ENCODE results near the gene TPCN2.
"Not testable (repeated sequence)": the region's sequence is repeated elsewhere in the genome, so short reads cannot be mapped to it uniquely, and the experiment has no call there.

Gene TPCN2

DNA sequence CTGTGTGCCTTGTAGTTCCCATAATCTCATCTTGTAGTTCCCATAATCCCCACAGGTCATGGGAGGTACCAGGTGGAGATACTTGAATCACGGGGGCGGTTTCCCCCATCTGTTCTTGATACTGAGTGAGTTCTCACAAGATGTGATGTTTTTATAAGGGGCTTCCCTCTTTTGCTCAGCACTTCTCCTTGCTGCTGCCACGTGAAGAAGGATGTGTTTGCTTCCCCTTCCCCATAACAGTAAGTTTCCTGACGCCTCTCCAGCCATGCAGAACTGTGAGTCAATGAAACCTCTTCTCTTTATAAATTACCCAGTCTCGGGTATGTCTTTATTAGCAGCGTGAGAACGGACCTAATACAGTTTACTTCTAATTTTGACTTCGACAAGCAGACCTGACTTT lies 93.0 kb downstream of the TPCN2 start:
- no peak for DNase-seq (ENCODE audit: insufficient read length, low spot score)
- FAIRE-seq, result no peak

DNA sequence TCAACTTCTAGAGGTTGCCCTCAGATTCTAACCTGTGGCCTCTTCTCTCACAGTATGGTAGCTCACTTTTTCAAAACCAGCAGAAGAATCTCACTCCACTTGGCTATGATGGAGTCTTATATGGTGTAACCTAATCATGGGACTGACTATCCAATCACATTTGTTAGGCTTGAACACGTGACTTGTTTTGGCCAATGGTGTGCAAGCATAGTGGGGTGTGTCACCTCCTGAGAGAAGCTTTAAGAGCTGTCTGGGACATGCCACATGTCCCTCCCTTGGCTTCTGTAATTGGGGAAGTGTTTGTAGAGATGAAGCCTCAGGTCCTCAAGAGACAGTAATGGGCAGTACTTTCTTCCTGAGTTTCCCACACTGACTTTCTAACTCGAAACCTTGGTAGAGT lies 94.2 kb downstream of the TPCN2 start:
- TF ChIP-seq, protein P1, sequence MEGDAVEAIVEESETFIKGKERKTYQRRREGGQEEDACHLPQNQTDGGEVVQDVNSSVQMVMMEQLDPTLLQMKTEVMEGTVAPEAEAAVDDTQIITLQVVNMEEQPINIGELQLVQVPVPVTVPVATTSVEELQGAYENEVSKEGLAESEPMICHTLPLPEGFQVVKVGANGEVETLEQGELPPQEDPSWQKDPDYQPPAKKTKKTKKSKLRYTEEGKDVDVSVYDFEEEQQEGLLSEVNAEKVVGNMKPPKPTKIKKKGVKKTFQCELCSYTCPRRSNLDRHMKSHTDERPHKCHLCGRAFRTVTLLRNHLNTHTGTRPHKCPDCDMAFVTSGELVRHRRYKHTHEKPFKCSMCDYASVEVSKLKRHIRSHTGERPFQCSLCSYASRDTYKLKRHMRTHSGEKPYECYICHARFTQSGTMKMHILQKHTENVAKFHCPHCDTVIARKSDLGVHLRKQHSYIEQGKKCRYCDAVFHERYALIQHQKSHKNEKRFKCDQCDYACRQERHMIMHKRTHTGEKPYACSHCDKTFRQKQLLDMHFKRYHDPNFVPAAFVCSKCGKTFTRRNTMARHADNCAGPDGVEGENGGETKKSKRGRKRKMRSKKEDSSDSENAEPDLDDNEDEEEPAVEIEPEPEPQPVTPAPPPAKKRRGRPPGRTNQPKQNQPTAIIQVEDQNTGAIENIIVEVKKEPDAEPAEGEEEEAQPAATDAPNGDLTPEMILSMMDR (IDR thresholded peaks at IDR 0.05; ENCODE audit: insufficient read depth, missing control alignments), result no peak
- FAIRE-seq, result no peak
- no peak for DNase-seq (ENCODE audit: insufficient read length, low spot score)

More for the DNA sequence above, 93.0 kb downstream of the TPCN2 start:
- TF ChIP-seq, protein P1 (IDR thresholded peaks at IDR 0.05; ENCODE audit: insufficient read depth, missing control alignments), result no peak

DNA sequence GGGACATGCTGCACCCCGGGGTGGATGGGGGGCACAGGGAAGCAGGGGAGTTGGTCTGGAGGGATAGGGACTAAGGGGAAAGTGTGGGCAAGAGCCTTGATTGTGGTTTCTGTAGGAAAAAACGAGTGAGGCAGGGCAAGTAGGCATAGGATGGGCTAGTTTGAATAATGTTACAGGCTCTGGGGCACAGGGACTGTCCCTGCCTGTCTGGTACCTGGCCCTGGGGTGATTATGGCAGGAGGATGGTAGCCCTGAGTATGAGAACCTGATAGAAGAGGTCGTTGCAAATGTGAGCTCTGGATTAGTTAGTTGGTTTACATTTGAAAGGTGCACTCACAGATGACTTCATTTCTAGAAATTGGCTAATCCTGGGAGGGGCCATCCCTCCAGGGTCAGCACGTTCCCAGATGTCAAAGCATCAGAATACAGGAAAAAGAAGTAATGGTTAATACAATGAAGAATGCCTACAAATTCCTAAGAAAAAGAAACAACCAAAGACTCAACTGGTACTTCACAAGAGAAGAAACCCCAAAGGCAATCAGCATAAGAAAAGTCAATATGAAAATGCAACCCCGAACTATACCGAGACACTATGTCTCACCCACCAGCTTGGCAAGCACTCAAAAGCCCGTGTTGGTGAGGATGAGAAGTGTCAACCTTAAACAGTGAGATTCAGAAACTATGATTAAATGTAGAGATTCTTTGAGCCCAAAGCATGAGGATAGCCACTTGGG lies 95.8 kb downstream of the TPCN2 start:
- no peak for FAIRE-seq
- DNase-seq (ENCODE audit: insufficient read length, low spot score), result no peak
- TF ChIP-seq, protein P1 (IDR thresholded peaks at IDR 0.05; ENCODE audit: insufficient read depth, missing control alignments), result no peak

DNA sequence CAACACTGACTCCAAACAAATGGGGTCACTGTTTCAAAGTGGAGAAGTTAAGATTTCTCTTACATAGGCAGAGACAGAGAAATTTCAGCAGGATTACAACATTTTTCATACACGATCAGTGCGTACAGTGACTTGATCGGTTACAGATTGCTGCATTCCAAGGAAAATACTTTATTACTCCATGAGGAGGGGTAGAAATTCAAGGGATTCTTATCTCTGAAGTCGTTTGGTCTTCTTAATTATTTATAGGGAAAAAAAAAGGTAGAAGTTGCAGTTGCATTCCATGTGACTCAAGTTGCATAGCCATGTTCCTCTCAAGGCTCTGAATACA lies 96.3 kb downstream of the TPCN2 start:
- TF ChIP-seq, protein P1 (IDR thresholded peaks at IDR 0.05; ENCODE audit: insufficient read depth, missing control alignments), result no peak
- FAIRE-seq (no peak), DNase-seq (ENCODE audit: insufficient read length, low spot score) (no peak)

DNA sequence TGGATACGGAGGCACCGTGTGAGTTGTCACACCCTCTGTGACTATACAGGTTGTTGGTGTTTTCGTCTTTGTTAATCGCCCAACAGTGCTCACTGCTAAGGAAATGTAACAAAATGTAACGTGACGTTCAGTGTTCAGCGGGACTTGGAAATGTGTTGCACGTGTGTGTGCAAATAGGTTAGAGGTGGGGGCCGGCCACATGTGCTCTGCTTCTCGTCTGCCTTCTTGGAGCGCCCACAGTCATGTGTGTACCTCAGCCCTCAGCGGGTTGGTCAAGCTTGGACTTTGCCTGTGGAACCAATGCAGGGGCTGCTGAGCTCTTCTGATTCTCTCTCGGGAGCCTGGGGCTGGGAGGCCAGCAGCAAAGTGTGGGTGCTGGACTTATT lies 99.6 kb downstream of the TPCN2 start:
- FAIRE-seq, result no peak
- TF ChIP-seq, protein P1 (IDR thresholded peaks at IDR 0.05; ENCODE audit: insufficient read depth, missing control alignments), result no peak
- DNase-seq (ENCODE audit: insufficient read length, low spot score), result no peak

DNA sequence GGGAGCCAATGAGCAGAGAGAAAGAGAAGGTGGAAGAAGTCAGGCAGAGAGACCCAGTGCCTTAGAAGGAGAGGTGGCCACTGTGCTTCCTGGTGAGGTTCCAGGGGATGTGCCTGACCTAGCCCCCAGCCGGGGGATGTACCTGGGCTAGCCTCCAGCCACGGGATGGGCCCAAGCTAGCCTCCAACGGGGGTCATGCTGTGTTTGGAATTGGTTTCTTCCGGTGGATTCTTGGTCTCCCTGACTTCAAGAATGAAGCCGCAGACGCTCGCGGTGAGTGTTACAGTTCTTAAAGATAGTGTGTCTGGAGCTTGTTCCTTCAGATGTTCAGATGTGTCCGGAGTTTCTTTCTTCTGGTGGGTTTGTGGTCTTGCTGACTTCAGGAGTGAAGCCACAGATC lies 100.1 kb downstream of the TPCN2 start:
- DNase-seq (ENCODE audit: insufficient read length, low spot score), result no peak
- no peak for FAIRE-seq
- TF ChIP-seq, protein P1 (IDR thresholded peaks at IDR 0.05; ENCODE audit: insufficient read depth, missing control alignments), result no peak

DNA sequence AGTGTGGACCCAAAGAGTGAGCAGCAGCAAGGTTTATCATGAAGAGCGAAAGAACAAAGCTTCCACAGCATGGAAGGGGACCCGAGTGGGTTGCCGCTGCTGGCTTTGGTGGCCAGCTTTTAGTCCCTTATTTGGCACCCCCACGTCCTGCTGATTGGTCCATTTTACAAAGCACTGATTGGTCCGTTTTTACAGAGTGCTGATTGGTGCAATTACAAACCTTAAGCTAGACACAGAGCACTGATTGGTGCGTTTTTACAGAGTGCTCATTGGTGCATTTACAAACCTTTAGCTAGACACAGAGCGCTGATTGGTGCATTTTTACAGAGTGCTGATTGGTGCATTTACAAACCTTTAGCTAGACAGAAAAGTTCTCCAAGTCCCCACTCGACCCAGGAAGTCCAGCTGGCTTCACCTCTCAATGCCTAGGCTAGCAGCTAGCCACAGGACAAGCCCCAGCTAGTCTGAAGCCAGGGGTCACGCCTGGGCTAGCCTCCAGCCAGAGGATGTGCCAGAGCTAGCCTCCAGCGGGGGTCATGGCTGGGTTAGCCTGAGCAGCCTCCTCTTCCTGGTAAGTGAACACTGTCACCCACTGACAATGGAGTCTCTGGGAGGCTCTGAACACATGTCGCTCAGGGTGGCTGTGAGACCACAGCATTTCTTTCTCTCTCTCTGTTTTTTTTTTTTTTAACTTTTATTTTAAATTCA lies 100.8 kb downstream of the TPCN2 start:
- not testable (repeated sequence) for FAIRE-seq; DNase-seq (ENCODE audit: insufficient read length, low spot score)
